Osteocyte (in vitro differentiated cells): ENCODE results near the gene SYT13. TPM values are rescaled to one million over a fixed set of nuclear protein-coding genes. Genes with fewer than 3 reads are reported as not detected.

Source experiments
- DNase-seq: peaks from one replicate; pipeline ENCODE4 v3.0.0; 2021; ENCODE audit warnings: mixed read lengths; ENCODE audit not compliant: unreplicated experiment; ENCODE audit errors: extremely low spot score
- H3K27ac Mint-ChIP-seq: one replicate; pipeline ENCODE4 v1.8.0; 2021; ENCODE audit warnings: mild to moderate bottlenecking, mixed read lengths; ENCODE audit not compliant: unreplicated experiment
- H3K27me3 Mint-ChIP-seq: one replicate; pipeline ENCODE4 v1.8.0; 2021; ENCODE audit warnings: mixed read lengths; ENCODE audit not compliant: unreplicated experiment
- H3K36me3 Mint-ChIP-seq: one replicate; pipeline ENCODE4 v1.8.0; 2021; ENCODE audit warnings: mixed read lengths; ENCODE audit not compliant: unreplicated experiment
- H3K4me1 Mint-ChIP-seq: one replicate; pipeline ENCODE4 v1.8.0; 2021; ENCODE audit warnings: mixed read lengths; ENCODE audit not compliant: unreplicated experiment
- H3K4me3 Mint-ChIP-seq: one replicate; pipeline ENCODE4 v1.8.0; 2021; ENCODE audit warnings: mild to moderate bottlenecking, moderate library complexity, mixed read lengths; ENCODE audit not compliant: unreplicated experiment
- H3K9me3 Mint-ChIP-seq: one replicate; pipeline ENCODE4 v1.8.0; 2021; ENCODE audit warnings: mixed read lengths; ENCODE audit not compliant: unreplicated experiment
- CTCF ChIP-seq: fragments of 200-600 bp; sonication (generic); IDR thresholded peaks from 2 replicates; pipeline ENCODE4 v1.5.0; 2021; ENCODE audit warnings: antibody characterized with exemption, mild to moderate bottlenecking, moderate library complexity
- total RNA-seq: library from RNA; stranded (reverse); gene quantifications from 2 replicates; pipeline ENCODE4 v1.2.1, GENCODE V29; 2021

The SYT13 gene
- total RNA-seq, 1 donor from 2014 or later, result 0.13 TPM

GRCh38 chr11:45303316-45303715, 17.2 kb upstream of the SYT13 start:
- no peak overlapping the region for H3K27ac Mint-ChIP-seq
- TF ChIP-seq CTCF, result no peak
- peaks cover 4% of the 10 kb centered on the region for H3K9me3 Mint-ChIP-seq
- H3K27me3 Mint-ChIP-seq, result peaks cover 72% of the 10 kb centered on the region
- DNase-seq, result peak; percentile 21
- H3K4me3 Mint-ChIP-seq, result no peak overlapping the region
- H3K36me3 Mint-ChIP-seq, result no peaks in the 10 kb centered on the region
- H3K4me1 Mint-ChIP-seq, result no peaks in the 10 kb centered on the region

GRCh38 chr11:45301537-45302246, 15.6 kb upstream of the SYT13 start:
- Mint-ChIP-seq H3K36me3 (no peaks in the 10 kb centered on the region), H3K27me3 (peaks cover 70% of the 10 kb centered on the region)

GRCh38 chr11:45300715-45301114, 14.6 kb upstream of the SYT13 start:
- peaks cover 68% of the 10 kb centered on the region for H3K27me3 Mint-ChIP-seq
- no peak overlapping the region for H3K4me3 Mint-ChIP-seq
- no peaks in the 10 kb centered on the region for H3K36me3 Mint-ChIP-seq
- no peak for TF ChIP-seq CTCF
- H3K4me1 Mint-ChIP-seq, result no peaks in the 10 kb centered on the region
- DNase-seq, result peak; percentile 56
- no peak overlapping the region for H3K27ac Mint-ChIP-seq
- H3K9me3 Mint-ChIP-seq, result peaks cover 5% of the 10 kb centered on the region

More at GRCh38 chr11:45301537-45302246, 15.6 kb upstream of the SYT13 start:
- Mint-ChIP-seq H3K9me3 (peaks cover 5% of the 10 kb centered on the region), H3K4me3 (no peak overlapping the region), H3K27ac (no peak overlapping the region), H3K4me1 (no peaks in the 10 kb centered on the region)
- DNase-seq, result peak; percentile 70
- TF ChIP-seq CTCF, result no peak

- Mint-ChIP-seq H3K27ac (no peak overlapping the region), H3K36me3 (no peaks in the 10 kb centered on the region), H3K4me1 (no peaks in the 10 kb centered on the region), H3K4me3 (no peak overlapping the region), H3K9me3 (peaks cover 5% of the 10 kb centered on the region), H3K27me3 (peaks cover 63% of the 10 kb centered on the region)
- TF ChIP-seq CTCF, result no peak
- DNase-seq, result peak; percentile 48
These were observed 12.6 kb upstream of the SYT13 start for GRCh38 chr11:45298718-45299117.

GRCh38 chr11:45296075-45296474, 9.9 kb upstream of the SYT13 start:
- no peak for TF ChIP-seq CTCF
- Mint-ChIP-seq H3K27ac (no peak overlapping the region), H3K36me3 (no peaks in the 10 kb centered on the region), H3K4me3 (no peak overlapping the region), H3K4me1 (no peaks in the 10 kb centered on the region), H3K9me3 (peaks cover 5% of the 10 kb centered on the region), H3K27me3 (peaks cover 70% of the 10 kb centered on the region)
- no peak for DNase-seq
